Amniotic epithelial cell (primary cell): Measurements from ENCODE around the gene CD300A.

ENCODE experiments used
- DNase-seq: peaks from one replicate; pipeline ENCODE4 v3.0.0-alpha.2; 2010; ENCODE audit warnings: low read depth

The CD300A gene

GRCh38 chr17:74439691-74440567 lies 26.5 kb upstream of the CD300A start:
- DNase-seq = no peak

GRCh38 chr17:74441537-74441936 lies 24.9 kb upstream of the CD300A start:
- no peak for DNase-seq

DNA sequence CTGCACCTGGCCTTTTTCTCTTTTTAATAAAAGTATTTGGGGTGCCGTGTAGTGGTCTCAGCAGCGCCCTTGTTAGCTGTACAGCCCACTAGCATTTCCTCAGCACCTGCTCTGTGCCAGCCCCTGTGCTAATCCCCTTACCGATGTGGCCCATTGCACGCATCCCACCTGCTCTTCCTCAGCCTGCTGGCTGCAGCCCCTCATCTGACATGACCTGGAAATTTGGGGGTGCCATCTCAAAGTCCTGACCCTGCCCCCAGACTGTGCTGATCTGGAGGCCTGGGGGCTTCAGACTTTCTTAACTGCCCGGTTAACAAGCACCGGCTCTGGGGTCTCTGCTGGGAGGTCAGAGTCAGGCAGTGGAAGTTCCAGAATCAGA lies 24.2 kb upstream of the CD300A start:
- DNase-seq = no peak

DNA sequence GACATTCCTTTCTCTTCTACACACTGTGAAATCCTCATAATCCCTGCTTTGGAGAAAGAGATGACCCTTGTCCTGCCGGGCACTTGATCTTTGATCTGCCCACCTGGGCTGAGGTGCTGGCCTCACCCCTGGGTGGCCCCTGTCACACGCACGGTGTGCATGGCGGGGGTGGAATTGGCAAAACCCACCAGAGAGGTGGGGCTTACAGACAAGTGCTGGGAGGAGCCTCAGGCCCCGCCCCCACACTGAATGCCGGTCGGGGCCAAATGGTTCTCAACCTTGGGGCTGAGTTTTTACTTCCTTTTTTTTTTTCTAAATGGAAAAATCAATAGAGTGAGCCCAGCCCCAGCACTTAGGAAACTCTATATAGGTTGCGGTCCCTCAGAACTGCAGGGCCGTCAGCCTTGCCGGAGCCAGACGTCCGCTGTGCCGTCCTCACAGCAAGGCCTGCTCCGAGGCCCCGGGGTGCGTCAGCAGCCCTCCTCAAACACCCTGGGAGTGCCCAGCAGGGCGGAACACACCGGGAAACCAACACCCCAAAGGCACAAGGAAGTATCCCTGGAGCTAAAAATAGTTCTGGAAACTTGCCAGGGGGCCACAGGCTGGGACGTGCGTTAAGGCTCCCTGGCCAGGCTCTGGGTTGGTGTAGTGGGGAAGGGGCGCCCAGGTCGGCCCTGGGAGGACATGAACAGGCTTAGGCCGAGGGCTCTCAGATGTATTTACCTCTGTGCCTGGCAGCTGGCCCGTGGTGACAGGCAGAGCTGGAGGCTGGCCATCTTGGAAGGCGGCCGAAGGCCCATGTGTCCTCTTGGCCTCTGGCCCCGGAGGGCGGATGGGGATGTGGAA lies 23.5 kb upstream of the CD300A start:
- no peak for DNase-seq

DNA sequence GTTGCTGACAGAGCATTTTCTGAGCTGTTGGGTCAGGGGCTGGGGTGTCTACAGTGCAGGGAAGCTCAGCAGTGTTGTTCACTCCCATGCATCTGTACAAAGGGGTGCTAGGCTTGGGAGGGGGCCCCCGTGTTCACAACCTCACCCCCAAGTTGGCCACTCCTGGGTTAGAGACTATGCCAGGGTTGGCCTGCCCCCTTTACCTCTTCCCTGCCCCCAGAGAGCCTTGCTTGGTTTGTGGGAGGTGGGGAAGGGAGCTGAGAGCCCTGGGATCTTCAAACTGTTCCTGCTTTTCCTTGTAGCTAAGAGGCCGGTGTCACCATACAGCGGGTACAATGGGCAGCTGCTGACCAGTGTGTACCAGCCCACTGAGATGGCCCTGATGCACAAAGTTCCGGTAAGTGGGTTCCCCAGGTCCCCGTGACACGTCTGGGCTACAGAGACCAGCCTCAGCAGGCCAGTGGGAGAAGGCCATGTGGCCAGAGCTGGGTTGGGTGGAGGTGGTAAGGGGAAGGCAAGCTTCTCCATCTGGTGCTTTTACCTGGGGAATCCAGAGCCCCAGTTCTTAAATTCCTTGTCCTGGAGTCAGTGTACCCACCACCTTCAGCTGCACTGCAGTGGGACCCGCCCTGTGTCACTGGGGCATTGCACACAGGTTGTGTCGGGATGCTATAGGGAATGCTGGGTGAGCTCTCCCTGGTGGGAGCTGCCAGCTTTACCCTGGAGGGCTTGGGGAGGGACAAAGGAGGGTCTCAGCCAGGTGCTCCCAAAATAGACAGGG lies 22.7 kb upstream of the CD300A start:
- no peak for DNase-seq

- no peak for DNase-seq
Measured at GRCh38 chr17:74444406-74444805, 22.0 kb upstream of the CD300A start.

- DNase-seq = no peak
Measured at GRCh38 chr17:74445158-74445557, 21.3 kb upstream of the CD300A start.

GRCh38 chr17:74446551-74447500 lies 19.6 kb upstream of the CD300A start:
- no peak for DNase-seq

DNA sequence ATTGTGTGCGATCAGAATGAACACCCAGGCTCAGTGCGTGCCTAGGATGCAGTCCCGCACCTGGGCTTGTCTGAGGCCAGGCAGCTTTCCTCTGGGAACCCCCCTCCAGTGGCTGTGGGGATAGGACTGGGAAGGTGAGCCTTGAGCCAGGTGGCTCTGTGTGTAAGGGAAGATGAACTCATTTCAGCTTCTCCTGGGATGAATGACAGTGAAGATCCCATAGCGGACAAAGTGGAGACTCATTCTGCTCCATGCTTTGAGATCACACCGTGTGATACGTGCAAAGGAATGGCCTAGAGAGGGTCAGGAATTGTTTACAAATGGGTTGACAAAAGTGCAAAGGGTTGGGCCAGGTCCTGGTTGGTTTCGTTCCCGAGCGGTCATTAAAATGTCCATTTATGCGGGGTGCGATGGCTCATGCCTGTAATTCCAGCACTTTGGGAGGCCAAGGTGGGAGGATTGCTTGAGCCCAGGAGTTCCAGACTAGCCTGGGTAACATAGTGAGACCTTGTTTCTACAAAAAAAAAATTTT lies 18.7 kb upstream of the CD300A start:
- no peak for DNase-seq

DNA sequence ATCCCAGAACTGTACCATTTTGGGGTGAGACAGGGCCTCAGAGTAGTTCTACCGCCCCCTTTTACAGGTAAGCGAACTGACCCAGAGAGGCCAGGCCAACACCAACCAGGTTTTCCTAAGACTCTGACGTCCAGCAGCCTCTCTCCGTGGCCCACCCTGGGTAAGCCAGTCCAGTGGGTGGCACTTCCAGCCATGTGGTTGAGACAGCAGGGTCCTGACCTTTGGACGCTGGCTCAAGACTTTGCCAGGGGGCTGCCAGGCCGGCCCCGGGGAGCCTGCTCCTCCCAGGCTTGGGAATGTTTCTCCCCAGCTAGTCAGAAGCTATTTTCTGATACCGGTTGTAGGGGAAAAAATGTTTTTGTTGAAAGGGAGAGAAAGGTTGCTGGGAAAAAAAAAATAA lies 17.7 kb upstream of the CD300A start:
- no peak for DNase-seq

DNA sequence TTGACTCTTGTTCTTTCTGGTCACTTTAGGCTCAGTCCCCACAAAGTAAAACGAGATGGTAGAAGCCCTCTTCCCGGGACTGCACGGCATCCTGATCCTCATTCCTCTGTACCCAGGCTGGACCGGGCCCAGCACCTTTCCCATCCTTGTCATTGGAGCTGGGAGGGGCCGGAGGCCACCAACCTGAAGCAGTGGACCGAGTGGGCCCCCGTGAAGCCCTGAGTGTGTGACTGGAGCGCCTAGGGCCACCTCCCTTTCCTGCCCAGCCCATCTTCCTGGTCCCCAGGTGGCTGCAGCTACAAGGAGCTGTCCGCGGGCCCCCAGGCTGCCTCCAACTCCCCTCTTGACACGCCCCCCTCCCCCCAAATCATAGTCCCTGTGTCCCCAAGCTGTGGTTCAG lies 17.1 kb upstream of the CD300A start:
- DNase-seq = no peak

GRCh38 chr17:74449773-74450172 lies 16.7 kb upstream of the CD300A start:
- DNase-seq = no peak

DNA sequence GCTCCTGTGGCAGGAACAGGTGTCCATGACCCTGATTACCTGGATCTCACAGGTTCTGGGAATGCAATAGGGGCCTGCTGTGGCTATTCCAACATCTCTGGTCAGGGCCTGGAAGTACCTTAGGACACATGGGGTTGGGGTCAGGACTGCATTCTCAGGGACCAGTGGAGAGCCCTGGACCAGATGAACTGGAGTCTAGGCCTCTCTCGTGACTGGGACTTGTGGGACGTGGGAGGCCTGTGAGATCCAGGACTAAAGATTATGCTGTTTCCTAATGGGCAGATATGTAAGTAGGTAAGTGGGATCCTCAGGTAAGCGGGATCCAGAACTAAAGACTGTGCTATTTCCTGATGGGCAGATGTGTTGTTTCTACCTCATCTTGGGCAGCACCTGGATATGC lies 16.2 kb upstream of the CD300A start:
- no peak for DNase-seq

GRCh38 chr17:74450925-74451403 lies 15.5 kb upstream of the CD300A start:
- DNase-seq = no peak

DNA sequence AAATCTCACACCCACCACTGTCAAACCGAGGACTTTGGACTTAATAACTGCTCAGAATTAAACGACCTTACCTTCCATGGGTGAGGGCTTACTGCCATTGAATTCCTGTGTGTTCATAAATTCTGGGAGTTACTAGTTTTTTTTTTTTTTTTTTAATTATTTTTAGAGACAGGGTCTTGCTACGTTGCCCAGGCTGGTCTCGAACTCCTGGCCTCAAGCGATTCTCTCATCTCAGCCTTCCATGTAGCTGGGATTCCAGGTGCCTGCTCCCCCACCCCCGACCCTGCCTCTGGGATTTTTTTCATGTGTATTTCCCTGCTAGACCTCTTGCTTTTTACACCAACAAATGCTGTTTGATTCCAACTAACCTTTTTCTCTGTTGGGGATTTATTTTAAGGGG lies 14.9 kb upstream of the CD300A start:
- no peak for DNase-seq

GRCh38 chr17:74452033-74452840 lies 14.2 kb upstream of the CD300A start:
- no peak for DNase-seq

DNA sequence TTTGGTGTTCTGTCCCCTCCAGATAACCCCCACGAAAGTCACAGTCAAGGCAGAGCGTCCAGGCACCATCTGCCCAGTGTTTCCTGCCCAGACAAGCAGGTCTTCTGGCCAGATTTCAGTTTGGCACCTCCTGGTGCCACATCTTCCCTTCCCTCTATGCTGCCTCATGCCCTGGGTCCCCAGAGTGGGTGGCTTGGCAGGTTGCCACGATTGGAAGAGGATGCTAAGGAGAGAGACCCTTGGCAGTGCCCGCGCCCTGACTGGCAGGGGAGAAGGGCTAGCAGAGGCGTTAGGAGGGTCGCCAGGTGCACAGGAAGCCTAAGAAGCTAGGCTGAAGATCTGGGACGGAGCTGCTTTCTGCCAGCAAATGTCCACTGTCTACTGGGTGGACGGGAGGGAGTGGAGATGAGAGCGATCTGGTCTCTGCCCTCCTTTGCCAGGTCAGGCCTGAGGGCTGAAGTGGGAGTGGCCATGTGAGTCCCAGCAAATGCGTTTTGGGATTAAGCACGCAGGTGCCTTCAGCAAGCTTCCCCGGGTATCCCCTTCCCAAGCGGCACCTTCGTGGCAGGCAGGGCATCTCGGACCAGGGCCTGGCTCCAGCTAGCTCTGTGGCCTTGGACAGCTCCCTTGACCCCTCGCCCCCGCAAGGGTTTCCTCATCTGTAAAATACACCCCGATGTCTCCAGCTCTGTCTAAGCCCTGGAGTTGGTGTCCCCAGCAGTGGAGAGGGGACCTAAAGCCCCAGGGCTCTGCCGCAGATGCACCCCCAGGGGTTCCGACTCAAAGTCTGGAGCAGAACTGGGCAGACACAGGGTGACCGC lies 13.4 kb upstream of the CD300A start:
- DNase-seq = no peak

DNA sequence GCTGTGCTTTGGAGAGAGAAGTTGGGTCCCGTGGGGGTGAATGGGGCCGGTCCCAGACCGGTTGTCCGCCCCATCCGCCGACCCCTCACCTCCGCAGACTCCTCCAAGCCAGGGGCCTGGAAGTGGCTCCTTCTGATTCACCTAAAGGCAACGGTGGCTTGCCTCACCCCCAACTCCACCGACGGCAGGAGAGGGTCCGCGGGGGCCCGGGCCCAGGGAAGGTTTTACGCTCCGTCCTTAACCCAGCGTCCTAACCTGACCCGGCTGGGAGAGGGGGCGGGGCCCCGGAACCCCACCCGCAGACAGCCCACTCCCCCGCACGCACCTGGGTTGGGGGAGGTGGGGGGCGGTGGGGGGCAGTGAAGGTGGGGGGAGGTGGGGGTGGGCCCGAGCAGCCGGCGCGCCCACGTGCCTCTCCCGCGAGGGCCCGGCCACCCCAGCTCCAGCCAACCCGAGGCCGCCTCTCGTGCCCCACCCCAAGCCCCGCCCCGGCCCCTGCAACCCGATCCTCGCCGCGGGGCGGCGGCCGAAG lies 12.7 kb upstream of the CD300A start:
- no peak for DNase-seq
